Kidney epithelial cell (primary cell): Measurements from ENCODE around the gene UGT1A8. TPM values are rescaled to one million over a fixed set of nuclear protein-coding genes. Genes with fewer than 3 reads are reported as not detected.
"Not testable (repeated sequence)": the region's sequence is repeated elsewhere in the genome, so short reads cannot be mapped to it uniquely, and the experiment has no call there.

Experiments used
- DNase-seq: peaks from one replicate; pipeline ENCODE4 v3.0.0-alpha.2; 2010; ENCODE audit warnings: low read depth
- H3K27me3 ChIP-seq: 2 replicates; pipeline ENCODE4 v1.6.0; 2011; ENCODE audit warnings: low read length; ENCODE audit not compliant: control insufficient read depth, insufficient read depth
- H3K36me3 ChIP-seq: 2 replicates; pipeline ENCODE4 v1.5.1; 2011; ENCODE audit warnings: low read length; ENCODE audit not compliant: control insufficient read depth, insufficient read depth
- H3K4me3 ChIP-seq: 2 replicates; pipeline ENCODE4 v1.5.1; 2011; ENCODE audit warnings: low read depth, mild to moderate bottlenecking, control low read depth, low read length
- total RNA-seq: library from RNA; depleted of rRNA; stranded (reverse); fragments of >200 nt; gene quantifications from 2 replicates; pipeline ENCODE4 v1.2.3, GENCODE V29; 2015
- TF ChIP-seq, protein P1 (sequence below): IDR thresholded peaks from 2 replicates; pipeline ENCODE4 v1.5.1; 2011; ENCODE audit warnings: mild to moderate bottlenecking, moderate library complexity, low read length, control low read depth, inconsistent platforms; ENCODE audit not compliant: insufficient read depth, poor library complexity, severe bottlenecking

UGT1A8 gene
- total RNA-seq = not detected in 2 replicates

DNA sequence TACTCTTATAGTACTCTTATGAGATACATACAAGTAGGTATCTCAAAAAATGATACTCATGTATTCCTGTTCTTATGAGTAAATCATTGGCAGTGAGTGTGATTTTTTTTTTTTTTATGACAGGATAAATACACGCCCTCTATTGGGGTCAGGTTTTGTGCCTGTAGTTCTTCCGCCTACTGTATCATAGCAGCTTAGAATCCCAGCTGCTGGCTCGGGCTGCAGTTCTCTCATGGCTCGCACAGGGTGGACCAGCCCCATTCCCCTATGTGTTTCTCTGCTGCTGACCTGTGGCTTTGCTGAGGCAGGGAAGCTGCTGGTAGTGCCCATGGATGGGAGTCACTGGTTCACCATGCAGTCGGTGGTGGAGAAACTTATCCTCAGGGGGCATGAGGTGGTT, at the start of gene UGT1A8:
Gene UGT1A8 (plus strand): TSS at position 158 of the 400 bp plus-strand sequence. CDS start 75 bp downstream, at position 233.
- not testable (repeated sequence) for H3K4me3 ChIP-seq, H3K27me3 ChIP-seq, DNase-seq, H3K36me3 ChIP-seq

DNA sequence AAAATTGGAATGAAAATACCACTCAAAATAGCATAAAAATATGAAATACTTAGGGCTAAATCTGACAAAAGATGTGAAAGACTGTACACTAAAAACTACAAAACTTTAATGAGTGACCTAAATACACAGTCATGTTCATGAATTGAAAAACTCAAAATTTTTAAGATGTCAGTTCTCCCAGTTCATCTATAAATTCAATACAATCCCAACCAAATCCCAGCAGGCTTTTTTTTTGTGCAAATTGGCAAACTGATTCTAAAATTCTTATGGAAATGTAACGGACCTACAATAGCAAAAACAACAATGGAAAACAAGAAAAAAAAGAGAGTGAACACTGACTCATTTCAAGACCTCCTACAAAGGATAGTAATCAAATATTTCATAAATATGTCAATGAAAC, 46.4 kb upstream of the UGT1A8 start:
- H3K4me3 ChIP-seq = no peak overlapping the region

GRCh38 chr2:233571462-233571861, 46.0 kb upstream of the UGT1A8 start:
- DNase-seq = no peak
- TF ChIP-seq, protein P1, sequence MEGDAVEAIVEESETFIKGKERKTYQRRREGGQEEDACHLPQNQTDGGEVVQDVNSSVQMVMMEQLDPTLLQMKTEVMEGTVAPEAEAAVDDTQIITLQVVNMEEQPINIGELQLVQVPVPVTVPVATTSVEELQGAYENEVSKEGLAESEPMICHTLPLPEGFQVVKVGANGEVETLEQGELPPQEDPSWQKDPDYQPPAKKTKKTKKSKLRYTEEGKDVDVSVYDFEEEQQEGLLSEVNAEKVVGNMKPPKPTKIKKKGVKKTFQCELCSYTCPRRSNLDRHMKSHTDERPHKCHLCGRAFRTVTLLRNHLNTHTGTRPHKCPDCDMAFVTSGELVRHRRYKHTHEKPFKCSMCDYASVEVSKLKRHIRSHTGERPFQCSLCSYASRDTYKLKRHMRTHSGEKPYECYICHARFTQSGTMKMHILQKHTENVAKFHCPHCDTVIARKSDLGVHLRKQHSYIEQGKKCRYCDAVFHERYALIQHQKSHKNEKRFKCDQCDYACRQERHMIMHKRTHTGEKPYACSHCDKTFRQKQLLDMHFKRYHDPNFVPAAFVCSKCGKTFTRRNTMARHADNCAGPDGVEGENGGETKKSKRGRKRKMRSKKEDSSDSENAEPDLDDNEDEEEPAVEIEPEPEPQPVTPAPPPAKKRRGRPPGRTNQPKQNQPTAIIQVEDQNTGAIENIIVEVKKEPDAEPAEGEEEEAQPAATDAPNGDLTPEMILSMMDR = no peak
- H3K27me3 ChIP-seq = no peaks in the 10 kb centered on the region
- H3K36me3 ChIP-seq = no peaks in the 10 kb centered on the region
- H3K4me3 ChIP-seq = no peak overlapping the region

More for the DNA sequence above, 46.4 kb upstream of the UGT1A8 start:
- Histone ChIP-seq H3K36me3 (no peaks in the 10 kb centered on the region), H3K27me3 (no peaks in the 10 kb centered on the region)
- no peak for DNase-seq
- TF ChIP-seq, protein P1 = no peak

- no peaks in the 10 kb centered on the region for H3K36me3 ChIP-seq
- no peaks in the 10 kb centered on the region for H3K27me3 ChIP-seq
- no peak overlapping the region for H3K4me3 ChIP-seq
- TF ChIP-seq, protein P1 = no peak
- no peak for DNase-seq
Observed at GRCh38 chr2:233572468-233572867, 45.0 kb upstream of the UGT1A8 start.

- H3K27me3 ChIP-seq, H3K4me3 ChIP-seq, DNase-seq, H3K36me3 ChIP-seq: not testable (repeated sequence)
Observed at GRCh38 chr2:233577341-233577740, 40.1 kb upstream of the UGT1A8 start.

GRCh38 chr2:233583217-233583965, 34.0 kb upstream of the UGT1A8 start:
- not testable (repeated sequence) for DNase-seq, H3K27me3 ChIP-seq, H3K4me3 ChIP-seq, H3K36me3 ChIP-seq

- no peak for DNase-seq
- H3K4me3 ChIP-seq = no peak overlapping the region
- TF ChIP-seq, protein P1 = no peak
- H3K27me3 ChIP-seq = no peaks in the 10 kb centered on the region
- H3K36me3 ChIP-seq = no peaks in the 10 kb centered on the region
Observed at GRCh38 chr2:233584210-233584609, 33.2 kb upstream of the UGT1A8 start.
